ENCODE measurements around the gene ADIRF. TPM values are rescaled to one million over a fixed set of nuclear protein-coding genes. Genes with fewer than 3 reads are reported as not detected.
"Not testable (repeated sequence)": the region's sequence is repeated elsewhere in the genome, so short reads cannot be mapped to it uniquely, and the experiment has no call there.

Gene ADIRF
- total RNA-seq, 4 donors from 2014 or later: 504 to 829 (median 668) TPM

GRCh38 chr10:86946213-86947155 lies 21.8 kb upstream of the ADIRF start:
- DNase-seq (ENCODE audit: low spot score): no peak

GRCh38 chr10:86947806-86948205 lies 20.5 kb upstream of the ADIRF start:
- DNase-seq (ENCODE audit: low spot score); ATAC-seq (ENCODE audit: low FRiP score): not testable (repeated sequence)

More at GRCh38 chr10:86946213-86947155, 21.8 kb upstream of the ADIRF start:
- TF ChIP-seq CTCF (IDR thresholded peaks at IDR 0.05): no peak
- no peak for ATAC-seq (ENCODE audit: low FRiP score)

- TF ChIP-seq CTCF (IDR thresholded peaks at IDR 0.05): no peak
- ATAC-seq (ENCODE audit: low FRiP score) (no peak), DNase-seq (ENCODE audit: low spot score) (no peak)
Observed at GRCh38 chr10:86950349-86950748, 17.9 kb upstream of the ADIRF start.

GRCh38 chr10:86951184-86951761 lies 17.0 kb upstream of the ADIRF start:
- ATAC-seq (ENCODE audit: low FRiP score) (no peak), DNase-seq (ENCODE audit: low spot score) (no peak)
- no peak for TF ChIP-seq CTCF (IDR thresholded peaks at IDR 0.05)

GRCh38 chr10:86952106-86952505 lies 16.2 kb upstream of the ADIRF start:
- no peak for TF ChIP-seq CTCF (IDR thresholded peaks at IDR 0.05)
- ATAC-seq (ENCODE audit: low FRiP score) (no peak), DNase-seq (ENCODE audit: low spot score) (no peak)

GRCh38 chr10:86952697-86953096 lies 15.6 kb upstream of the ADIRF start:
- not testable (repeated sequence) for DNase-seq (ENCODE audit: low spot score); ATAC-seq (ENCODE audit: low FRiP score)

GRCh38 chr10:86953747-86954680 lies 14.3 kb upstream of the ADIRF start:
- no peak for TF ChIP-seq CTCF (IDR thresholded peaks at IDR 0.05)
- peak; percentile 78 for ATAC-seq (ENCODE audit: low FRiP score)
- no peak for DNase-seq (ENCODE audit: low spot score)

All from omental fat pad (tissue), 4 donors.